HCT116 (cell line): ENCODE results near the gene BRINP1.

Experiments
- POLR2AphosphoS5 ChIP-seq: IDR thresholded peaks from 2 replicates; pipeline ENCODE4 v1.6.1; 2011; ENCODE audit warnings: mild to moderate bottlenecking, low read depth, low read length, moderate library complexity
- REST ChIP-seq: IDR thresholded peaks from 2 replicates; pipeline ENCODE4 v1.6.1; 2012; ENCODE audit warnings: low read depth

- no peak for TF ChIP-seq REST
- no peak for TF ChIP-seq POLR2AphosphoS5
Observed at GRCh38 chr9:119302988-119303698, 66.1 kb downstream of the BRINP1 start.
